Measurements from ENCODE around the gene GNAI2. TPM values are rescaled to one million over a fixed set of nuclear protein-coding genes. Genes with fewer than 3 reads are reported as not detected.
"Not testable (repeated sequence)": the region's sequence is repeated elsewhere in the genome, so short reads cannot be mapped to it uniquely, and the experiment has no call there.

Gene GNAI2
- total RNA-seq, 1 experiment from 2014 or later: 62.0 TPM

DNA sequence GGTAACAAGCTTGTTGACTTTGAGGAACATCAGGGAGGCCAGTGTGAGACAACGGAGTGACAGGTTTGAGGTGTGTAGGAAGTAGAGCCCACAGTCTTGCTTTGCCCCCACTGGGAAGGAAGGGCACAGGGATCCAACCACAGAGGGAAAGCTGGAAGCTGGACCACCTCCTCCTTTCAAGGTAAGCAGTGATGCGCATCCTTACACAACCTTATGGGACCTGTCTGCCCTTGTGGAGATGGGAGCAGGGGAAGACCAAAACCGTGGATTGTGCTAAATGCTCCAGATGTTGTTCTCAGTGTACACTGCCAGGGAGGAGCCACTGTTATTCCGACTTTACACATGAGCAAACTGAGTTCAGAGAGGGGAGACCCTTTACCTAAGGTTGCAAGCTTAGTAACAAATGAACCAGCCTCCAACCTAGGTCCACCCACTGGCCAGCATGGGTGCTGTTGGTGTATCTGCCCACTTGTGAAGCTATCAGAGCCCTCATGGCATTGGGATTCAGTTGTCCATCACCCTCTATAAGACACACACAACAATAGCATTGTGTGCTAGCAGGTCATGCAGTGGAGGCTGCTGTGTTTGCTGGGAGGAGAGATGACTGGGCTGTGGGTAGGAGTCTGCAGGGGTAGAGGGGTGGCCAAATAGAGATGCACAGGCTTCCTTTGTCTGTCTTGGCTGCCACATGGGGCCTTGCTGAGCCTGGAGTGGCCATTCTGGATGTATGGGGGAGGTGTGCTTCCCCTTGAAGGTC lies 42.3 kb downstream of the GNAI2 start:
- TF ChIP-seq, protein P1, sequence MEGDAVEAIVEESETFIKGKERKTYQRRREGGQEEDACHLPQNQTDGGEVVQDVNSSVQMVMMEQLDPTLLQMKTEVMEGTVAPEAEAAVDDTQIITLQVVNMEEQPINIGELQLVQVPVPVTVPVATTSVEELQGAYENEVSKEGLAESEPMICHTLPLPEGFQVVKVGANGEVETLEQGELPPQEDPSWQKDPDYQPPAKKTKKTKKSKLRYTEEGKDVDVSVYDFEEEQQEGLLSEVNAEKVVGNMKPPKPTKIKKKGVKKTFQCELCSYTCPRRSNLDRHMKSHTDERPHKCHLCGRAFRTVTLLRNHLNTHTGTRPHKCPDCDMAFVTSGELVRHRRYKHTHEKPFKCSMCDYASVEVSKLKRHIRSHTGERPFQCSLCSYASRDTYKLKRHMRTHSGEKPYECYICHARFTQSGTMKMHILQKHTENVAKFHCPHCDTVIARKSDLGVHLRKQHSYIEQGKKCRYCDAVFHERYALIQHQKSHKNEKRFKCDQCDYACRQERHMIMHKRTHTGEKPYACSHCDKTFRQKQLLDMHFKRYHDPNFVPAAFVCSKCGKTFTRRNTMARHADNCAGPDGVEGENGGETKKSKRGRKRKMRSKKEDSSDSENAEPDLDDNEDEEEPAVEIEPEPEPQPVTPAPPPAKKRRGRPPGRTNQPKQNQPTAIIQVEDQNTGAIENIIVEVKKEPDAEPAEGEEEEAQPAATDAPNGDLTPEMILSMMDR (IDR thresholded peaks at IDR 0.05; ENCODE audit: insufficient read depth in 1 of 2, low read depth in 1 of 2, low read length in 1 of 2, severe bottlenecking in 1 of 2, unreplicated experiment in 1 of 2): no peak
- intact Hi-C loops (cut with micrococcal nuclease; ENCODE audit: unreplicated experiment): no loop called here
- Histone ChIP-seq H3K9me3 (no peaks in the 10 kb centered on the region), H3K27me3 (replicated peaks; ENCODE audit: control insufficient read depth, insufficient read depth, low read length) (no peaks in the 10 kb centered on the region), H3K4me1 (peaks cover 5% of the 10 kb centered on the region), H3K36me3 (ENCODE audit: control insufficient read depth, insufficient read depth, low read length) (peaks cover 2% of the 10 kb centered on the region; the same call in 1 of the 2 replicates), H3K4me3 (ENCODE audit: low read depth, low read length) (no peak overlapping the region)
- Mint-ChIP-seq H3K27me3 (ENCODE audit: insufficient read depth, unreplicated experiment) (no peaks in the 10 kb centered on the region), H3K9me3 (ENCODE audit: unreplicated experiment) (no peaks in the 10 kb centered on the region), H3K36me3 (ENCODE audit: insufficient read depth, unreplicated experiment) (peaks cover 8% of the 10 kb centered on the region), H3K27ac (ENCODE audit: unreplicated experiment) (no peak overlapping the region), H3K4me1 (ENCODE audit: low read depth, unreplicated experiment) (peaks cover 8% of the 10 kb centered on the region), H3K4me3 (ENCODE audit: unreplicated experiment) (no peak overlapping the region)
- no peak for DNase-seq
- BruUV-seq (replicated peaks): no TSS peak
- ChIA-PET POLR2A (no interaction called here), CTCF (interaction anchor here (1.2 kb wide), 1 partner anchor 21 kb away, joined by 3 read pairs; the partner anchor contains the start of genes HYAL3 and NAA80)

DNA sequence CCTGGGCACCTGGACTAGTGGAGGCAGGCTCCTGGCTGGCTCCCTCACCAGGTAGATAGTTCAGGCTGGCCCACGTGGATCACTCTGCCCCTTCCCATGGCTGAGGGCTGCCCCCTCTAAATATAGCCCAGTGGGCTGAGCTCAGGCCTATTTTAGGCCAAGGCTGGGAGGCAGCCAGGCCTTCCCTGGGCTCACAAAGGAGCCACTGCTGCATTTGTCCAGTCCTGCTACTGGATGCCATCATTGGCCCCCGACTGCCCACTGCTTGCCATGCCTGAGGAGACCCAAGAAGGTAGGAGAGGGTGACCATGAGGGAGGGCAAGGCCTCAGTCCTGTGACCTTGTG lies 42.8 kb downstream of the GNAI2 start, which contains the start of gene LSMEM2:
Gene LSMEM2, plus strand, starts transcription at position 208 of the 345 bp plus-strand sequence. Its CDS starts 27 bp downstream, at position 235.
- H3K4me1 Mint-ChIP-seq (ENCODE audit: low read depth, unreplicated experiment): peaks cover 8% of the 10 kb centered on the region
- H3K9me3 ChIP-seq: no peaks in the 10 kb centered on the region
- H3K27me3 Mint-ChIP-seq (ENCODE audit: insufficient read depth, unreplicated experiment): no peaks in the 10 kb centered on the region
- H3K27ac Mint-ChIP-seq (ENCODE audit: unreplicated experiment): no peak within 1 kb of the TSS
- H3K9me3 Mint-ChIP-seq (ENCODE audit: unreplicated experiment): no peaks in the 10 kb centered on the region
- ChIA-PET POLR2A (interaction anchor here (0.9 kb wide), 1 partner anchor 43 kb away, joined by 3 read pairs; the partner anchor contains the start of gene GNAI2), CTCF (interaction anchor here (0.6 to 1.2 kb wide), 3 partner anchors 13 to 29 kb away, joined by 3 to 4 read pairs (median 3); partner anchors contain the start of genes HYAL3 and NAA80)
- BruUV-seq (replicated peaks): no TSS peak
- DNase-seq: no peak
- H3K4me1 ChIP-seq: peaks cover 4% of the 10 kb centered on the region; the same call in 1 of the 2 replicates
- peaks cover 2% of the 10 kb centered on the region; the same call in 1 of the 2 replicates for H3K36me3 ChIP-seq (ENCODE audit: control insufficient read depth, insufficient read depth, low read length)
- H3K36me3 Mint-ChIP-seq (ENCODE audit: insufficient read depth, unreplicated experiment): peaks cover 7% of the 10 kb centered on the region
- H3K27me3 ChIP-seq (replicated peaks; ENCODE audit: control insufficient read depth, insufficient read depth, low read length): no peaks in the 10 kb centered on the region
- intact Hi-C loops (cut with micrococcal nuclease; ENCODE audit: unreplicated experiment): no loop called here
- H3K4me3 ChIP-seq (ENCODE audit: low read depth, low read length): no peak within 1 kb of the TSS
- TF ChIP-seq, protein P1 (IDR thresholded peaks at IDR 0.05; ENCODE audit: insufficient read depth in 1 of 2, low read depth in 1 of 2, low read length in 1 of 2, severe bottlenecking in 1 of 2, unreplicated experiment in 1 of 2): no peak
- H3K4me3 Mint-ChIP-seq (ENCODE audit: unreplicated experiment): no peak within 1 kb of the TSS

DNA sequence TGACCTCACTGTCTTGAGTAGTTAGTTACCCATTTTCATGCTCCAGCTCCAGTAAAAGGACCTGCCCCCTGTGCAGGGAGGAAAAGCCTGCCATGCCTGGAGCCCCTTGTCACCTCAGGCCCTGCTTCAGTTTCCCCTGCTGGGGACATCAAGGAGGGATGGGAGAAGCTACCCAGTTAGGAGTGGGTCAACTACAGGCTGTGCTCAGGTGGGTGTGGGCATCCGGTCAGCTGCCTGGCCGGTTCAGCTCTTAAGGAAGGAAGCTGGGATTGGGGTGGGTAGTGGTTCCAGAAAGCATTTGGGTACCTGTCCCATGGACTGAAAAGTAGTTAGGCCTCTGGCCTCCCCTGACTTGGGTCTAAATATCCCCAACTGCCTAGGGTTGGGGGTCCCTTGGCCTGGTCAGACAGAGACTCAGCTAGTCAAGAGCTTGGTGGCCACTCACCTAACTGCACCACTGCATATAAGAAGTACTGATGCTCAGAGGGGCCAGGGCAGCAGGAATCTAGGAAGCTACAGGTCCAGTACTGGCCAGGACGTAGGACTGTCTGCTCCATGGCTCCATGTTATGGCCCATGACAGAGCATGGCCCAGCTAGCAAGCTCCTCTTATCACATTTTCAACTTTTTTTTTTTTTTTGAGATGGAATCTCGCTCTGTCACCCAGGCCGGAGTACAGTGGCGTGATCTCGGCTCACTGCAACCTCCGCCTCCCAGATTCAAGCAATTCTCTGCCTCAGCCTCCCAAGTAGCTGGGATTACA lies 43.4 kb downstream of the GNAI2 start:
- DNase-seq: no peak
- TF ChIP-seq, protein P1 (IDR thresholded peaks at IDR 0.05; ENCODE audit: insufficient read depth in 1 of 2, low read depth in 1 of 2, low read length in 1 of 2, severe bottlenecking in 1 of 2, unreplicated experiment in 1 of 2): no peak
- intact Hi-C loops (cut with micrococcal nuclease; ENCODE audit: unreplicated experiment): loop anchor here (2.0 kb wide), 1 partner anchor 19 kb away; the partner anchor contains the start of genes HYAL3 and NAA80
- Mint-ChIP-seq H3K27me3 (ENCODE audit: insufficient read depth, unreplicated experiment) (no peaks in the 10 kb centered on the region), H3K27ac (ENCODE audit: unreplicated experiment) (no peak overlapping the region), H3K36me3 (ENCODE audit: insufficient read depth, unreplicated experiment) (peaks cover under 1% of the 10 kb centered on the region), H3K4me3 (ENCODE audit: unreplicated experiment) (no peak overlapping the region), H3K9me3 (ENCODE audit: unreplicated experiment) (no peaks in the 10 kb centered on the region), H3K4me1 (ENCODE audit: low read depth, unreplicated experiment) (peaks cover 3% of the 10 kb centered on the region)
- POLR2A ChIA-PET: interaction anchor here (0.9 kb wide), 1 partner anchor 44 kb away, joined by 3 read pairs; the partner anchor contains the start of gene GNAI2
- Histone ChIP-seq H3K4me1 (no peaks in the 10 kb centered on the region; the same call in 1 of the 2 replicates), H3K4me3 (ENCODE audit: low read depth, low read length) (no peak overlapping the region), H3K27me3 (replicated peaks; ENCODE audit: control insufficient read depth, insufficient read depth, low read length) (no peaks in the 10 kb centered on the region), H3K9me3 (no peaks in the 10 kb centered on the region), H3K36me3 (ENCODE audit: control insufficient read depth, insufficient read depth, low read length) (peaks cover 2% of the 10 kb centered on the region; the same call in 1 of the 2 replicates)
- no TSS peak for BruUV-seq (replicated peaks)
- CTCF ChIA-PET: interaction anchor here (0.6 to 1.2 kb wide), 6 partner anchors 12 to 145 kb away, joined by 3 to 4 read pairs (median 4); partner anchors contain the start of genes HYAL3 and NAA80

DNA sequence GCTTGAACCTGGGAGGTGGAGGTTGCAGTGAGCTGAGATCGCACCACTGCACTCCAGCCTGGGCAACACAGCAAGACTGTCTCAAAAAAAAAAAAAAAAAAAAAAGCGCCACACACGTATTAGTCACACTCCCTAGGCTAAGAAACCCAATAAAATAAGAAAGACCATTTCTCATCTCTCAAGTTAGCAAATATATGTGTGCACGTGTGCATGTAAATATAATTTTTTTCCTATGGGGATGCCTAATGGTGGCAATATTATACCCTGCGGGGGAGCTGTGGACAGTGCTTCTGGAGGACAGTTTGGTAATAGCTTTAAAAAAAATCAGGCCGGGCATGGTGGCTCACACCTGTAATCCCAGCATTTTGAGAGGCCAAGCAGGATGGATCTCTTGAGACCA lies 48.1 kb downstream of the GNAI2 start:
- H3K36me3 Mint-ChIP-seq (ENCODE audit: insufficient read depth, unreplicated experiment); H3K27ac Mint-ChIP-seq (ENCODE audit: unreplicated experiment); intact Hi-C loops (cut with micrococcal nuclease; ENCODE audit: unreplicated experiment); H3K4me1 Mint-ChIP-seq (ENCODE audit: low read depth, unreplicated experiment); H3K36me3 ChIP-seq (ENCODE audit: control insufficient read depth, insufficient read depth, low read length); H3K27me3 ChIP-seq (replicated peaks; ENCODE audit: control insufficient read depth, insufficient read depth, low read length); H3K4me3 Mint-ChIP-seq (ENCODE audit: unreplicated experiment); H3K4me3 ChIP-seq (ENCODE audit: low read depth, low read length); H3K9me3 Mint-ChIP-seq (ENCODE audit: unreplicated experiment); BruUV-seq (replicated peaks); H3K9me3 ChIP-seq; H3K4me1 ChIP-seq; H3K27me3 Mint-ChIP-seq (ENCODE audit: insufficient read depth, unreplicated experiment); DNase-seq: not testable (repeated sequence)
- POLR2A ChIA-PET: interaction anchor here (1.1 kb wide), 1 partner anchor 48 kb away, joined by 3 read pairs; the partner anchor contains the start of gene GNAI2
- CTCF ChIA-PET: interaction anchor here (1.2 kb wide), 1 partner anchor 19 kb away, joined by 4 read pairs; no protein-coding TSS in a partner anchor
